HG02623 (cell line): Measurements from ENCODE around the gene MIOX.
A peak's percentile ranks its signal among the peaks of the same experiment; 100 is the strongest.
"Not testable (repeated sequence)": the region's sequence is repeated elsewhere in the genome, so short reads cannot be mapped to it uniquely, and the experiment has no call there.

Source experiments
- ATAC-seq: cut with Tn5 transposase; IDR thresholded peaks from one replicate; pipeline ENCODE4 v1.9.1; 2021; ENCODE audit warnings: moderate library complexity; ENCODE audit not compliant: unreplicated experiment

MIOX gene

GRCh38 chr22:50513175-50513574 lies 26.5 kb downstream of the MIOX start:
- no peak for ATAC-seq

DNA sequence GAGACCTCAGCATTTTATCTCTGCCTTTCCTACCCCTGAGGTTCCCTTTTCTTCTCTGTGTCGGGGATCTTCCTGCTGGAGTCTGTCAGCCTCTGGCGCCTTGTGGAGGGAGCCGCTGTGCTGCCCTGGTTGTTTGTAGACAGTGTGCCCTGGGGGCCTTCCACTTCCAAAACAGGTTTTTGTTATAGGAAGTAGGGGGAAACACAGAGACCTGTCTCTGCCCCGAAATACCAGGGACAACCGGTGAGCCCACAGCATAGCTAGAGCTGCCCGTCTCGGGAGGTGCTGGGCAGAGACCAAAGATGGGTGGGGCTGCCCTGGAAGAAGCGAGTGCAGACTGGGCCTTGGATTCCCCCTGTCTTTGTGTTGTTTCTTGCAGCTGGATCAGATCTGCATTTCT lies 29.4 kb downstream of the MIOX start:
- no peak for ATAC-seq

DNA sequence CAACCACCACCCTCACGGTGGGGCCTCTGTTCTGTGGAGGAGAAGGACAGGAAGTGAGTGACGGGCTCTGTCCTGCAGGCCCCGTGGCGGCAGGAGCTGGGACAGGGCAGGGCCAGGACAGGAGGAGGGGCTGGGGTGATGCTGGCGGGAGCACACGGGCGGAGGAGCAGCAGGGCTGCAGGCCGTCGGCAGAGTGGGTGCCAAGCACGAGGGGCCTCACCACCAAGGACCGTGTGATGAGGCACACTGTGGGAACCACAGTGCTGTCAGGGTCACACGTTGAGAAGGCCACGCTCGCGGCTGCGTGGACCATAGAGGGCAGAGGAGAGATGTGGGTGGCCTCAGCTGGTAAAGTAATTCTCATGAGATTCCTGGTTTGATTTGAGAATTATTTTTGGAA lies 30.2 kb downstream of the MIOX start:
- no peak for ATAC-seq

DNA sequence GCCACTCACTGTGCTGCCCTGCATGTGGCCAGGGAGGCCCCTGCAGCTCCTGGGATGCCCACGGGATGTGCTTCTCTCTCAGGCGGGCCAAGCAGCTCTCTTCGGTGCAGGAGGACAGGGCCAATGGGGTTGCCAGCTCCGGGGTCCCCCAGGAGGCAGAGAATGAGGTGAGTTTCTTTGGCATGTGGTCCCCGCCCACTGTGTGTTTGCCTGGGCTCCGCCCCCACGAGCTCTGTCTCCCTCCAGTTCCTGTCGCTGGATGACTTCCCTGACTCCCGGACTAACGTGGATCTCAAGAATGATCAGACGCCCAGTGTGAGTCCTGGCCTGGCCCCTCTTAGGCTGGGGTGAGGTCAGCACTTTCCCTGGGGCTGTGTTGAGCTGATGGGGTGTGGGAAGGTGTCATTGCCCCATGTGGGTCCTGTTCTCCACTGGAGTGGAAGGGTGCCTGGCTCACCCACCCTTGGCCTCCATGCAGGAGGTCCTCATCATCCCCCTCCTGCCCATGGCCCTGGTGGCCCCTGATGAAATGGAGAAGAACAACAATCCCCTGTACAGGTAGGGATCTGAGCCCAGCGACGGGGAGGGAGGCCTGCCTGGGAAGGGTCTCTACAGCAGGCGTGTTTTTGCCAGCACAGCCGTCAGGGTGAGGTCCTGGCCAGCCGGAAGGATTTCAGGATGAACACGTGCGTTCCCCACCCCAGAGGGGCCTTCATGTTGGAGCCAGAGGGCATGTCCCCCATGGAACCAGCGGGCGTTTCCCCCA lies 31.0 kb downstream of the MIOX start:
- ATAC-seq = no peak

- no peak for ATAC-seq
These were observed 31.9 kb downstream of the MIOX start for GRCh38 chr22:50518606-50519005.

GRCh38 chr22:50519151-50519550 lies 32.5 kb downstream of the MIOX start:
- ATAC-seq = no peak

DNA sequence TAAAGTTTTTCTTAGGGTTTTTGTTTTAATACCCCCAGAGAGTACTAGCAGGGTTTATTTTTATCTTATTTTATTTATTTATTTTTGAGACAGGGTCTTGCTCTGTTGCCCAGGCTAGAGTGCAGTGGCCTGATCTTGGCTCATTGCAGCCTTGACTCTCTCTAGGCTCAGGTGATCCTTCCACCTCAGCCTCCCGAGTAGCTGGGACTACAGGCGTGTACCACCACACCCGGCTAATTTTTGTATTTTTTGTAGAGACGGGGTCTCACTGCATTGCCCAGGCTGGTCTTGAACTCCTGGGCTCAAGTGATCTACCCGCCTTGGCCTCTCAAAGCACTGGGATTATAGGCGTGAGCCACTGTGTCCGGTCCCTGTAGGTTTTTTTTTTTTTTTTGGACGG lies 33.5 kb downstream of the MIOX start:
- ATAC-seq = not testable (repeated sequence)

- no peak for ATAC-seq
These were observed 34.3 kb downstream of the MIOX start for GRCh38 chr22:50520826-50521453.

- ATAC-seq = no peak
These were observed 35.1 kb downstream of the MIOX start for GRCh38 chr22:50521710-50522109.

GRCh38 chr22:50522208-50522805 lies 35.6 kb downstream of the MIOX start:
- no peak for ATAC-seq

DNA sequence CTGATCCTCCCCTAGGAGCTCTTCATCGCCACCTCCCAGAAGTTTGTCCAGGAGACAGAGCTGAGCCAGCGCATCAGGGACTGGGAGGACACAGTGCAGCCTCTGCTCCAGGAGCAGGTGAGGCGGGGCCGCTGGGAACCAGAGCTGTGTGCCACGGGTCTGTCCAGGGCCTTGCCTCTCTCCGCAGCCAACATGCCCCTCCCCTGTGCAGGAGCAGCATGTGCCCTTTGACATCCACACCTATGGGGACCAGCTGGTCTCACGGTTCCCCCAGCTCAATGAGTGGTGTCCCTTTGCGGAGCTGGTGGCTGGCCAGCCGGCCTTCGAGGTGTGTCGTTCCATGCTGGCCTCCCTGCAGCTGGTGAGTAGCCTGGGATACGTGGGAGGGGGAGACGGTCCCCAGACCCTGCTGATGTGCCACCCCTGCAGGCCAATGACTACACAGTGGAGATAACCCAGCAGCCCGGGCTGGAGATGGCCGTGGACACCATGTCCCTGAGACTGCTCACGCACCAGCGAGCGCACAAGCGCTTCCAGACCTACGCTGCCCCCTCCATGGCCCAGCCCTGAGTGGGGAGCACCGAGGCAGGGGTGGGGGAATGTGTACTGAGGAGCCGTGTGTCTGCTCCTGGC lies 36.3 kb downstream of the MIOX start:
- no peak for ATAC-seq

DNA sequence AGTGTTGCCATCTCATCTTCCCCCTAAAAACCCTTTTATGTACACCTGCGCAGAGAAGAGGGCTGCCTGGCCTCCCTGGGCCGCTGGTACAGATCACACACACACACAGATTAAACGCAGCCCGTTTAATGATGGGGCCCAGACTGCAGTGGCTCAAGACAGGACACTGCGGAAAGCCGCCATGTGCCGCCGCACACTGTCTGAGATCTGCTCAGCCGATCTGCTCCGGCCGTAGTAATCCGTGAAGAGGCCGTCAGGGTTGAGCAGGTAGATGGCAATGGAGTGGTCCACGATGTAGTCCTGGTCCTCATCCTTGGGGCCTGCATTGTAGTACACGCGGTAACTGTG lies 36.8 kb downstream of the MIOX start:
- ATAC-seq = no peak

DNA sequence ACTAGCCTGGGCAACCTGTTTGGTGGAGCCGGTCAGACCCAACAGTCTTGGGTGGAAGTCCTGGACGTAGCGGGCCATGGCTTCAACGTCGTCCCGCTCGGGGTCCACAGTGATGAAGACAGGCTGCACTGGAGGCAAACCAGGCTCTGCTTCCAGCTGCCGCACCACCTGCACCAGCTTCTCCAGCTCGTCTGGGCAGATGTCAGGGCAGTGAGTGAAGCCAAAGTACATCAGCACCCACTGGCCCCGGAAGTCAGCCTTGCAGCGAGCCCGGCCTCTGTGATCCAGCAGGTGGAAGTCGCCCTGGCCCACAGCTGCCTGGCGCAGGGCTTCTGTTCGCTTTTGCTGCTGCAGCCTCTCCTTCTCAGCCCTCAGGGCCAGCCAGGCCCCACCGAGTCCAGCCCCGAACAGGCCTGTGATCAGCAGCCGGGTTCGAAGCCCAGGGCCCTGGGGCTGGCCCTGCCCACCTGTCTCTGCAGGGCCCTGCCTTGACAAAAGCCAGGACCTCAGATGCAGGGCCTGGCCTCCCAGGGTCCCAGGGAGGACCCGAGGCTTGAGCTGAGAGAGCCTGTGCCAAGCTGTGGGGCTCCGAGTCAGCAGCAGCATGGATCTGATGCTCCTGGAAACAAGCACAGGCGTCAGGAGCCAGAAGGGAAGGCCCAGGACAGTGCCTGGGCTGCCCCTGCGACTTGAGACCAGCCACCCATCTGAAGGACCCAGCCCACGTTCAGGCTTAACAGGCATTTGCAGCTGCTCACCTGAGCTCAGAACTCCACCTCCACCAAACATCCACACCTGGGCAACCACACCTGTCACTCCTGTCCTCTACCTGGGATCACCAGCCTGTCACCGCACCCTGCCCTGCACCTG lies 37.4 kb downstream of the MIOX start:
- ATAC-seq = no peak

DNA sequence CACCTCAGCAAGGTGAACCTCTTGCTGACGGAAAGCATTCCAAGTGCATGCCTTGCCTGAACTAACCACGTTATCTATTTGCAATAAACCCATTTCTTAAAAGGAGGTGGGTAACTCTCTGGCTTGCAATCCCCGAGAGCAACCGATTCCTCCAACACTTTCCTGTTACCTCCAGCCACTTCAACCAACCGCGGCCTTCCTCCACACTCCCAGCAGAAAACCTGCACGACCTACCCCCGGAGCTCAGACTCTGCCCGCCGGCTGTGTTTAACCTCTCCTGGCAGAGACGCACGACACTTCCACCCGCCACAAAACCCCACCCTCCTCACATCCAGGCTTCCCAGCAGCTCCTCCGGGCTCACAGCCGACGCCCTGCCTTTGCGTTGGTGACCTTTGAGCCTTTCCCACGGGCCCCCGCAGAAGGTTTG lies 38.0 kb downstream of the MIOX start:
- ATAC-seq = no peak

- peak; percentile 36 for ATAC-seq
These were observed 38.6 kb downstream of the MIOX start, which contains the start of gene SCO2 for GRCh38 chr22:50525104-50525857. SCO2 (minus strand) TSS chr22:50525598; CDS start chr22:50524411, 1,187 bp downstream.

DNA sequence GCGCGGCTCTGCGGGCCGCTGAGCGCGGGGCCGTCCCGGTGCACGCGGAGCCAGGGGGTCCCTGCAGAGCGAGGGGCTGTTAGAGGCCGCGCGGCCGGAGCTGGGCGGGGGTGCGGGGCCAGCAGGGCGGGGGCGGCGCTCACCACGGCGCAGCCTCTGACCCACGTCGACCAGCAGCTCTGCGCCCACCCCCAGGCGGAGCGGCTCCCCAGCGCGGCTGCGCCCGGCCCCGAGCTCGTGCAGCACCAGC lies 39.1 kb downstream of the MIOX start:
- ATAC-seq = peak; percentile 6

DNA sequence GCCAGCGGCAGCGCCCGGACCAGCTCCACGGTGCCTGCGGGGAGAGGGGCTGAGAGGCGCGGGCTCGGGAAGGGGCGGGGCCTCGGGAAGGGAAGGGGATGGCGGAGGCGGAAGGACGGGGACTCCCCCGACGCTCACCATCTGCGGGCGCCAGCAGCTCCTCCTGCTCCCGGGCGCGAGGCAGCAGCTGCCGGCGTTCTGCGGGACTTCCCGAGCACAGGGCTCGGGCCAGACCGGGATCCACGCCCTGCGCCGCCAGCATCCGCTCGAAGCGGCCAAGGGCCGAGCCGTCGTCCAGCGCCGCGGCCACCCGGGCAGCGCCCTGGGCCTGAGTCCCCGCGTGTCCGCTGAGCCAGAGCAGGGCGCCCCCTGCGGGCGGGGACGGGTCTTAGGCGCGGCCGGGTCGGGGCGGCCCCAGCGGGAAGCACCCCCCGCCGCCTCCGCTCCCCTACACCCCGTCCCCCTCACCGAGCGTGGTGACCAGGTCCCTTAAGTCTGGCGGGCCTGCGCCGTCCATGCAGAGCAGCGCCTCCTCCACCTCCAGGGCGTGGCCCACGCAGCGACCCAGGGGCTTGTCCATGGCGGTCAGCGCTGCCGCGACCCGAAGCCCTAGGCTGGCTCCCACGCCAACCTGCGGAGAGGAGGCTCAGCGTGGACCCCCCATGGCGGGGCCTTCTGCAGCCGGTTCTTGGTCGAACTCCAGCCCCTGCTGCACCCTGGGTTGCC lies 39.6 kb downstream of the MIOX start:
- peak; percentile 26 for ATAC-seq

- ATAC-seq = no peak
These were observed 40.5 kb downstream of the MIOX start for GRCh38 chr22:50526834-50527801.
